ENCODE measurements around the gene SYT8.

The SYT8 gene

GRCh38 chr11:1819074-1819473 lies 15.7 kb upstream of the SYT8 start:
- DNase-seq: no peak

- DNase-seq: peak; percentile 84
Observed at GRCh38 chr11:1820463-1821325, 14.1 kb upstream of the SYT8 start.

- no peak for DNase-seq
Observed at GRCh38 chr11:1821562-1821961, 13.2 kb upstream of the SYT8 start.

- no peak for DNase-seq
Observed at GRCh38 chr11:1822648-1823375, 12.0 kb upstream of the SYT8 start.

GRCh38 chr11:1823376-1824220 lies 11.2 kb upstream of the SYT8 start:
- no peak for DNase-seq

GRCh38 chr11:1824221-1825038 lies 10.4 kb upstream of the SYT8 start:
- no peak for DNase-seq

GRCh38 chr11:1825039-1825740 lies 9.6 kb upstream of the SYT8 start:
- no peak for DNase-seq

- DNase-seq: no peak
Observed at GRCh38 chr11:1825785-1826451, 8.9 kb upstream of the SYT8 start.

GRCh38 chr11:1826552-1827094 lies 8.2 kb upstream of the SYT8 start:
- peak; percentile 77 for DNase-seq

- peak; percentile 92 for DNase-seq
Observed at GRCh38 chr11:1827095-1827813, 7.5 kb upstream of the SYT8 start.

- DNase-seq: no peak
Observed at GRCh38 chr11:1827931-1828330, 6.9 kb upstream of the SYT8 start.

GRCh38 chr11:1828542-1828941 lies 6.2 kb upstream of the SYT8 start:
- DNase-seq: no peak

- peak; percentile 73 for DNase-seq
Observed at GRCh38 chr11:1829039-1829820, 5.6 kb upstream of the SYT8 start.

GRCh38 chr11:1830004-1830321 lies 4.8 kb upstream of the SYT8 start:
- no peak for DNase-seq

- DNase-seq: no peak
Observed at GRCh38 chr11:1830322-1831223, 4.2 kb upstream of the SYT8 start.

GRCh38 chr11:1831338-1832210 lies 3.2 kb upstream of the SYT8 start:
- DNase-seq: no peak

Data from fibroblast of skin of scalp (primary cell).